ENCODE measurements around the gene ARL16.

DNA sequence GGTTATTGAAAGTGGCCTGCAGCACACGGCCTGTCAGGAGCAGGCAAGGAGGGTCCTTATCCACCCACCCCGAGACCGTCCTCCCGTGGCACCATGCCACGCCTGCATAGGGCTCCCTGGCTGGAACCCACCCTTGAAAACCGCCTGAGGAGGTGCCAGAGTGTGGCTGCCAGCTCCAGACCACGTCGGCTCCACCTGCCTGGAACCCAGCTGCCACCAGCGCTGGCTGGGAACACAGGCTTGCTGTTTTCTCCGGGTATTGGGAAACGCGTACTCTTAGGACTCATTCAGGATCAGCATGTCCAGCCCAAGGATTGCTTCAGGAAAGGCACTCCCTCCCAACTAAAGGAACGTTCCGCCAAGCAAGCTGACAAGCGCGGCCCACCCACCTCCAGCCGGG is 6.7 kb downstream of the ARL16 start:
- TF ChIP-seq, protein P1, sequence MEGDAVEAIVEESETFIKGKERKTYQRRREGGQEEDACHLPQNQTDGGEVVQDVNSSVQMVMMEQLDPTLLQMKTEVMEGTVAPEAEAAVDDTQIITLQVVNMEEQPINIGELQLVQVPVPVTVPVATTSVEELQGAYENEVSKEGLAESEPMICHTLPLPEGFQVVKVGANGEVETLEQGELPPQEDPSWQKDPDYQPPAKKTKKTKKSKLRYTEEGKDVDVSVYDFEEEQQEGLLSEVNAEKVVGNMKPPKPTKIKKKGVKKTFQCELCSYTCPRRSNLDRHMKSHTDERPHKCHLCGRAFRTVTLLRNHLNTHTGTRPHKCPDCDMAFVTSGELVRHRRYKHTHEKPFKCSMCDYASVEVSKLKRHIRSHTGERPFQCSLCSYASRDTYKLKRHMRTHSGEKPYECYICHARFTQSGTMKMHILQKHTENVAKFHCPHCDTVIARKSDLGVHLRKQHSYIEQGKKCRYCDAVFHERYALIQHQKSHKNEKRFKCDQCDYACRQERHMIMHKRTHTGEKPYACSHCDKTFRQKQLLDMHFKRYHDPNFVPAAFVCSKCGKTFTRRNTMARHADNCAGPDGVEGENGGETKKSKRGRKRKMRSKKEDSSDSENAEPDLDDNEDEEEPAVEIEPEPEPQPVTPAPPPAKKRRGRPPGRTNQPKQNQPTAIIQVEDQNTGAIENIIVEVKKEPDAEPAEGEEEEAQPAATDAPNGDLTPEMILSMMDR (IDR thresholded peaks at IDR 0.05): no peak
- no peak for TF ChIP-seq POLR2AphosphoS5 (IDR thresholded peaks at IDR 0.05; ENCODE audit: insufficient read depth in 1 of 2, low read depth in 1 of 2)
